Measurements from ENCODE around the gene USP50.
"Not testable (repeated sequence)": the region's sequence is repeated elsewhere in the genome, so short reads cannot be mapped to it uniquely, and the experiment has no call there.

Gene USP50

DNA sequence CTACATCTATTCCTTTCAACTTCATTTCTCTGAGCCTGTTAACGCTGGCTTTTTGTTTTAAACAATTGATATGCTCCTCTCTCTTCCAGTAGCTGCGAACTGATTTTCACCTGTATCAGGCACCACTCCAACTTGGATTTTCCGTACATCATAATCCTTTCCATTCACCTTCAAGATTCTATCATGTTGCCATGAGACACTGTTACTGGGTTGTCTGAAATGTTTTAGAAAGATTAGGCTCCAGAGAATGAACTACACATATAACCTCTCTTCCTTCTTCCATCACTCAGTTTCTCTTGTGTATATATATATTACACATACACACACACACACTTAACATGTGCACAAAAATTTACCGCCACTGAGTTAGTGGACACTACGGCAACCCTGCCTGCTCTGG is at the start of gene USP50:
TSS of gene USP50 (minus strand) at position 101 of the 400 bp plus-strand sequence. CDS start 141 bp downstream, outside the sequence.
- no peak for DNase-seq

DNA sequence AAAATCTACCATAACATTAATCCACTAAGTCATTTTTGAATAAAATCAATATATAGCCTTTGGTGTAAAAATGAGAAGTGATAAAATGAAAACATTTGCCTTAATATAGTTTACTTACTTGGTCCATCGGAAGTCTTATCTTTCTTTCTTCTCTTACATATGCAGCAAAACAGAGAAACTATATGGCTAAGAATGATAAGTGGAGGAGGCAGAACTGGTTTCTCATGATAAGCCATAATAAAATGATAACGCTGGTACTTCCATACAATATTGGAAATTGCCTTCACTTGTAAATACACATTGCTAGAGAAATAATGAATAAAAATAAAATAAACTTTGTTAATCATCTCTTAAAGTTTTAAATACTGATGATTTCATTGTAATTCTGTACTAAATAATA is 47.8 kb upstream of the USP50 start:
- no peak for DNase-seq

DNA sequence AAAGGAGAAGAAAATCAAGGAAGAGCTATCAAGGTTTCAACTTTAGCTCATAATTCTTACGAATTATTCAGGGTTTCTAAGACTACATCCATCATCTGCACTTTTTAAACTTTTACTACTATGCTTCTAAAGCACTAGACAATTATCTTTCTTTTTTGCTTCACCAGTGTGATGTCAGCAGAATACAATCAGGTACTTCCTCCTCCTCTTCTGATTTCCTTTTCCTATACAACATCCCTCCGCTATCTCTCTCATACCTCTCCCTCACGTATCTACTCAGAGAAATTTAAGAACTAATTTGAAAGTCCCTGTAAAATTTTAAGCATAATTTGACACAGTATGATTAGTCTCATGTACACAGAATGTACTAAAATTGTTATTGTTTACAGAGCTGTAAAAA is 47.3 kb upstream of the USP50 start:
- DNase-seq = no peak

DNA sequence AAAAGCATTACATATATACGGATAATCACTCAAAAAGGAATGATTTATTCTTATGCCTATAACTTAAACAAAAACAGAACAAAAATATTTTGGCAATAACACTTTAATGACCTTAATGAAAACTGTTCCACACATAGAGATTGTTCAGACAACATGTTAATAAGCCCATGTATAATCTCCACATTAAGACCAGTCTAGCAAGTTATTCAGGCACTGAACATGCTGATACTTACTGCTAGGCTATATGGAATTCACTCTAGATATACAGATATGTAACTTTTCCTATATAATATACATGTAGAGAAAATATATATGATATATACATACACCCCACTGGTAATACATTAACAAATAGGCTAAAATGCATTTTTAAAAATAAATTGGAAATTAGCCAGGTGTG is 43.8 kb upstream of the USP50 start:
- no peak for DNase-seq

DNA sequence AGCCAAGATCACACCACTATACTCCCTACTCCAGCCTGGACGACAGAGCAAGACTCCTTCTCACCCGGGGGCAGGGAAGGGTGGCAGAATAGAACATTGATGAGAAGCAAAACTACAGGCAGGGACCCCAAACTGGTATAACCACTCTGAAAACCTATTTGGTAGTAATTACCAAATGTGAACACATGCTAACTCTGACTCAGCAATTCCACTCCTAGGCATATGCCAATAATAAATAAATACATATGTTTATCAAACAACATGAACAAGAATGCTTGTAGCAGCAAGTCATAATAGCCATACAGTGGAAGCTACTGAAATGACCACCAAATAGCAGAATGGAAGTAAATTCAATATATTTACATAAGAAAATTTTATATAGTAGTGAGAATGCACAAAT is 31.0 kb upstream of the USP50 start:
- no peak for DNase-seq

DNA sequence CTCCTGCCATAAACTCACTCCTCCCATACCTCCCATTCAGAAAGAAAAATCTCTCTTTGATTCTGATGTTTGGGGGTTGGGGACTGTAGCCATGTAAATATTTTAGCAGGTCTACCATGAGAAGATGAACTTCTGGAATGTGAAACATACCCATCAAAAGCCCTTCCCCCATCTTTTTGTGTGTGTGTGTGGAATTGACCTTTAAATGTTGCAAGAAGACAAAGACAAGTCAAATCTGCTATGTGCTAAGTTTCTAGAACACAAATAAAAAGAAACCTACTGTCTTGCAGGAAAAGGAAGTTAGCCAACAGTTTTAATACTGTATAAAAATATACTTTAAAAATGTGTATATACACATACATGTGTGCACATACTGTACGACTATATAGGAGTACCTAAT is 29.7 kb upstream of the USP50 start:
- DNase-seq = peak; percentile 25

DNA sequence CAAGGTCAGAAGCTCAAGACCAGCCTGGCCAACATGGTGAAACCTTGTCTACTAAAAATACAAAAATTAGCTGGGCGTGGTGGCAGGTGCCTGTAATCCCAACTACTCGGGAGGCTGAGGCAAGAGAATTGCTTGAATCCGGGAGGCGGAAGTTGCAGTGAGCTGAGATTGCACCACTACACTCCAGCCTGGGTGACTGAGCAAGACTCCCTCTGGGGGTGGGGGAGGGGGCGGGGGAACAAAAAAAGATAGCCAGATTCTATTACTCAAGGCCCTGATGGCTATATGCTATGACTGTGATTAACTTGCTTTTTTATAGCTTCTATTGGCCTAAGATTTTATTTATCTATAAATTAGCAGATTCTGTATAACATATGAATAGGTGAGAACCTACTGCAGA is 27.4 kb upstream of the USP50 start:
- DNase-seq = not testable (repeated sequence)

DNA sequence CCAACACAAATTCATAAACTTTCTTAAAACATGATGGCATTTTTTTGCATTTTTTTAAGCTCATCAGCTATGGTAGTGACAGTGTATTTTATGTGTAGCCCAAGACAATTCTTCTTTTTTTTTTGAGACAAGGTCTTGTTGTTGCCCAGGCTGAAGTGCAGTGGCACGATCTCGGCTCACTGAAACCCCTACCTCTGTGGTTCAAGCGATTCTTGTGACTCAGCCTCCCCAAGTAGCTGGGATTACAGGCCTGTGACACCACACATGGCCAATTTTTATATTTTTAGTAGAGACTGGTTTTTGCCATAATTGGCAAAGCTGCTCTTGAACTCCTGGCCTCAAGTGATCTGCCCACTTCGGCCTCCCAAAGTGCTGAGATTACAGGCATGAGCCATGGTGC is 17.3 kb upstream of the USP50 start:
- DNase-seq = no peak

DNA sequence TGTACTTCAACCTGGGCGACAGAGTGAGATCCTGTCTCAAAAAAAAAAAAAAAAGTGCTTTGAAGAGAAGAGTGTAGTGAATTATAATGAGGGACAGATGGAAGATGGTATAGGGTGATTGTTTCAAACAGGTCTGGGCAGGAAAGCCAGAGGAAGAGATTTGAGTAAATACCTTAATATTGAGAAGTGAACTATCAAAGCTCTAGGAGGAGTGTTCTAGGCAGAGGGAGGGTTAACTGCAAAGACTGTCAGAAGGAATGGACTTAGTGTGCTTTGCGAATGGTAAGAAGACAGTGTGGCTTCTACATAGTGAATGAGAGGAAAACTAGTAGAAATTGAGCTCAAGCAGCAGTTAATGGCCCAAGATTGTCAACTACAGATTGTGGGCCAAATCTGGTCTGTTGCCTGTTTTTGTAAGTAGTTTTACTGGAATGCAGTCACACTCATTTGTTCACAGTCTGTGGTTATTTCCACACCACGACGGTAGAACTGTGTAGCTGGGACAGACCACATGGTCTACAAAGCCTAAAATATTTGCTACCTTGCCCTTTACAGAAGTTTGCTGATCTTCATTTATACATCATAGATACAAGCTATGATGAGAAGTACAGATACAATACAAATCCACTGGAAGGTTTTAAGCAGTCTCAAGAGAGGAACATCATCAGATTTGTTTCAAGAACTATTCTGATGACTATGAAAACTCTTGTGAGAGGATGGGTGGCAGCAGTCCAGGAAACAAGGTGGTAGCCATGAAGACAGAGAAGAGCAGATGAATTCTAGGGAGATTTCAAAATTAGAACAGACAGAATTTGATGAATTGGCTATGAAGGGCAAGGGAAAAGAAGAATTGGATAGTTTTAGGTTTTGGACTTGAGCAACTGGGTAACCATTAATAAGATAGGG is 16.5 kb upstream of the USP50 start:
- DNase-seq = peak; percentile 30

DNA sequence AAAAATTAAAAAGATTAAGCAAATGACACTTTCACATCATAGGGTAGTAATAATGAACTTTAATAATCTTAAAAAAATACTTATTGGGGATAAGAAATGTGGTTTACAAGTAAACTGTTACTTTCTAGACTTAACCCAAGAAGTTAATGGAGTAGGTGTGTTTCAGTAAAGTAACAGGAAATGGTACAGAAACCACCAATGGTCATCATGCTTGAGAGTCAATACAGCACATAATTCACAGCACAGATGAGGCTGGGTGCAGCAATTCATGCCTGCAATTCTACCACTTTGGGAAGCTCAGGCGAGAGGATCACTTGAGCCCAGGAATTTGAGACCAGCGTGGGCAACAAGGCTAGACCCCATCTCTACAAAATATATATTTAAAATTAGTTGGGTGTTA is 11.5 kb upstream of the USP50 start:
- DNase-seq = no peak

DNA sequence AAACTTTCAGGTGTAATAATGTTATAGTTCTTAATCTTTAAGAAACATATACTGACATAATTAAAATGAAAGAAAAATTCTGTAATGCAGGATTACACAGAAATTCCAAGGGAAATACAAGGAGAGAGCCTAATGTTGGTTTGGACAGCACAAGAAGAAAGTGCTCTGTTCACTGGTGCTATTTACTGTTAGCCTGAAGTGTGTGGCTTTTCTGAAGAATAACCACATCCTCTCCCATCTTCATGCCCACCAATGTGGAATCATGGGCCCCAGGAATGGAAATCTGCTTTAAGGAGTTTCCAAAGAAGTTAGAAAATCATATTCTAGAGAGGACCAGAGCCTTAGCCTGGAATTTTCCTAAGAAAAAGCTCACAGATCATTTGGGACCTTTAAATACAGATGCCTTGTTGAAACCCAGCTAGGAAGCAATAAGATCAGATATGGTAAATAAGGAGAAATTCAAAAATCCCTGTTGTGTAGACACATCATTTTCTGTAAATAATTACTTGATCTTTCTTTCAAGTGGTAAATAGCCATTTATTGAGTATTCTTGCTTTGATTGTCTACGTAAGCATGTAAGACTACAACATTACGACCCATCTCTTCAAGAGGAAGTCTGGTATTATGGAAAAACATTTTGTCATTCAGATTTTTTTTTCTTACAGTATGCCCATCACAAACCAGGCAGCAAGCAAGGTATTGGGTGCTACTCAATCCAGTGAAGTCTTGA is 10.3 kb upstream of the USP50 start:
- DNase-seq = no peak

DNA sequence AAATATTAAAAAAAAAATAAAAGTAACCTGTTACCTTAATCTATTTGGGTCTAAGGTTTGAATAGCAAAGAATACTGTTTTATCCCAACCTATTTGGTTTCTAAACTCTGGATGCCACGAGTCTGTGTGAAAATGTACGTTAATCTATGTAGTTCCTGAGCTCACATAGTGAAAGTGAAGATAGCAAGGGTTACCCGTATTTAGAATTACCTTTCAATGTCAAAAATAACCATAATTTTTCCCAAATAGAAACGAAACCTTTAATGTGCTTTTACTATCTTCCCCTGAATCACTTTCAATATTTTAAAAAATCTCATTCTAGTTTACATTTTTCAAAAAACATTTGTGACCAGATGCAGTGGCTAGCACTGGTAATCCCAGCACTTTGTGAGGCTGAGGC is 5.8 kb upstream of the USP50 start:
- DNase-seq = no peak

DNA sequence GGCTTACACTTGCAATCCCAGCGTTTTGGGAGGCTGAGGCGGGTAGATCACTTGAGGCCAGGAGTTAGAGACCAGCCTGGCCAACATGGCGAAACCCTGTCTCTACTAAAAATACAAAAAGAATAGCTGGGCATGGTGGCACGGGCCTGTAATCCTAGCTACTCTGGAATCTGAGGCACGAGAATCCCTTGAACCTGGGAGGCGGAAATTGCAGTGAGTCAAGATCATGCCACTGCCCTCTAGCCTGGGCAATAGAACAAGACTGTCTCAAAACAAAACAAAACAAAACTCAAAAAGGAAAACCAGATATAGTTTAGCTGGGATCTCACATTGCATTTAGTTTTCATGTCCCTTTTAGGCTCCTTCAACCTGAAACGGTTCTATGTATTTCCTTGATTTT is 2.9 kb upstream of the USP50 start:
- DNase-seq = no peak

DNA sequence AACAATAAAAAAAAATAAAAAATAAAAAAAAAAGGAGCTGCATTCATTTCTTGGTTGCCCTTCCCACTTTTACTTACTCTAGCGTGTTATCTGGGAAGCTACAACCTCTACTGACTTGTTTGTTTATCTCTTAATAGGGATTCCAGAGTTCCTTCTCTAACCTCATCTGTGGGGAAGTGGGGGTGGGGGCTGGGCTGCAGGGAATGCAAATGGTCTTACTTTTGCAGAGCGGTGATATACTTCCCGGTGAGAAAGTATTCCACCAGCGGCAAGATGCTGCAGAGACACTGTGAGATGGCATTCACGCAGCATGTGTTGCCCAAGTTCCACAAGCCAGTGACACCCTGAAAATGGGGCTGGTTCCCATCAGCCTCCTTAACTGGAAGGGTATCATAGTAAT is 2.1 kb downstream of the USP50 start:
- no peak for DNase-seq

DNA sequence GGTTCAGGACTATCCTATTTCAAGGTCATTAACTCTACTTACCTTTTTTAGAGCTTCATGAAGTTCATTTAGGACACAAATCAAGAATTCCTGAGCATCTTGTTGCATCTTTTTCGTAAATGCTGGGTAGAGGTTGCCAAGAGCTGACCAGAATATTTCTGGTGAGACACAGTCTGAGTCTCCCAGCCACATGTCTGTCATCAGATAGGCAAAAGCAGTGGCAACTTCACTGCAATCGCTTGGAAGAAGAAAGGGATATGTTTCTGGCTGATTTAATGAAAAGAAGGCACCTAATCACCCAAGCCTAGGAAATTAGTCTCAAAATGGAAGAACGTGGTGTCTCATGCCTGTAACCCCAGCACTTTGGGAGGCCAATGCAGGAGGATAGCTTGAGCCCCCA is 2.9 kb downstream of the USP50 start:
- DNase-seq = peak; percentile 35

DNA sequence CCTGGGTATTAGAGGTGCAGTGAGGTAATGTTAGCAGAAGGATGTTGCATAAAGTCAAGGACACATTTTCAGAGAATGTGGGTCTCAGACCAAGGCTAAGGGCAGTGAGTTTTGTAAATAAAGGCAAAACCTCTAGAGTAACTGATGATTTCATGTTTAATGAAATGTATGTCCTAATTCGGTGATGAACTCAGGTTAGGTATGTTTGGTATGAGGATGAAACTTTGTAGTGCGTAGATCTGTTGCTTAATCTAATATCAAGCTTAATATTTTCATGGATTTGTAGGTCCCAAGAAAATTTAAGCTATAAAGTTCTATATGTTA is 3.6 kb downstream of the USP50 start:
- peak; percentile 51 for DNase-seq

DNA sequence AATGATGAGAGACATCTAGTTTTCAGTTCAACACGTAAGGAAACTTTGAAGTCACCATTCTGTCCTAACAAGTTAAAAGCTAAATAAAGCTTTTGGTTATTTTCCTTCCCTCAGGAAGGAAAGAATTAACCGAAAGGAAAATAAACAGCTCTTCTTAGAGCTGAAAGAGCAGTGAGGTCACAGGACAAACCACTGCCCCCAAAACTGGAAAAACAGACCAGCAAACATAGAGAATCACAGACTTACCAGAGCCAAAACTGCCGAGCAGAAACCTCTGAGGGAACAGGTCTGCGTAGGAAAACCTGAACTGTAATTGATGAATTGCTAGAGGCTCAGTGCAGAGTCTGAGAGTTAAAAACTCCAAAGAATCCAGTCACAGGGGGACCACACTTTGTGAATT is 14.7 kb downstream of the USP50 start:
- no peak for DNase-seq

DNA sequence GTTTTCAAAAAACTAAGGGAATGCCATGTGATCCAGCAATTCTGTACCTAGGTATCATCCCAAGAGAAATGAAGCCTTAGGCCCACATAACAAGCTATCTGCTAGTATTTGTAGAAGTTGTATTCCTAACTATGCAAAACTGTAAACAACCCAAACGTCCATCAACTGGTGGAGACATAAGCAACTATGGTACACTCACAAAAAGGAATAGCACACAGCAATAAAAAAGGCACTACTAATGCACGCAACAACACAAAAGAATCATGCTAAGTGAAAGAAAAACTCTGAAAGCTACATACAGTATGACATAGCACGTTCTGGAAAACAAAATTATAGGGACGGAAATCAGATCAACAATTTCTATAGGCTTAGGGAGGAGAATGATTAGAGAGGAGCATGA is 15.3 kb downstream of the USP50 start:
- no peak for DNase-seq

DNA sequence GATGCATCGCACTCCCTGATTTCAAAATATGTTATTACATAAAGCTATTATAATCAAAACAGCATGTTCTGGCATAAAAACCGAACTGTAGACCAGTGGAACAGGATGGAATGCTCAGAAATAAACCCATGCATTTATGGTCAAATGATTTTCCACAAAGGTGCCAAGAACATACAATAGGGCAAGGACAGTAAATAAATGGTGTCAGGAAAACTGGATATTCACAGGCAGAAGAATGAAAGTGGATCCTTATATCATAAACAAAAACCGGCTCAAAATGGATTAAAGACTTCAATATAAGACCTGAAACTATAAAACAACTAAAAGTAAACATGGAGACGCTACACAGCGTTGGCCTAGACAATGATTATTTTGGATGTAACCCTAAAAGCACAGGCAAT is 22.6 kb downstream of the USP50 start:
- DNase-seq = no peak

DNA sequence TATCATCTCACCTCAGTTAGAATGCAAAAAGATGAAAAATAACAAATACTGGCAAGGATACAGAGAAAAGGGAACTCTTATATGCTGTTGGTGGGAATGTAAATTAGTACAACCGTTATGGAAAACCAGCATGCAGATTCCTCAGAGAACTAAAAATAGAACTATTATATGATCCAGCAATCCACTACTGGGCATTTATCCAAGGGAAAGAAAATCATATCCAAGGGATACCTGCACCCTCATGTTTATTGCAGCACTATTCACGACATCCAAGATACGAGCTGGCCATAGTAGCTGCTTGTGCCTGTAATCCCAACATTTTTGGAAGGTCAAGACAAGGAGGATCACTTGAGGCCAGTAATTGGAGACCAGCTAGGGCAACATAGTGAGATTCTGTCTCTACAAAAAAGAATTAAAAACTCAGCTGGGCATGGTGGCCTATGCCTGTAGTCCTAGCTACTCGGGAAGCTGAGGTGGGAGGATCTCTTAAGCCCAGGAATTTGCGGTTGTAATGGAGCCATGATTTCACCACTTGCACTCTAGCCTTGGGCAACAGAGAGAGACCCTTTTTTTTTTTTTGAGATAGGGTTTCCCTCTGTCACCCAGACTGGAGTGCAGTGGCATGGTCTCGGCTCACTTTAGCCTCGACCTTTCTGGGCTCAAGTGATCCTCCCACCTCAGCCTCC is 26.6 kb downstream of the USP50 start:
- DNase-seq = peak; percentile 36

DNA sequence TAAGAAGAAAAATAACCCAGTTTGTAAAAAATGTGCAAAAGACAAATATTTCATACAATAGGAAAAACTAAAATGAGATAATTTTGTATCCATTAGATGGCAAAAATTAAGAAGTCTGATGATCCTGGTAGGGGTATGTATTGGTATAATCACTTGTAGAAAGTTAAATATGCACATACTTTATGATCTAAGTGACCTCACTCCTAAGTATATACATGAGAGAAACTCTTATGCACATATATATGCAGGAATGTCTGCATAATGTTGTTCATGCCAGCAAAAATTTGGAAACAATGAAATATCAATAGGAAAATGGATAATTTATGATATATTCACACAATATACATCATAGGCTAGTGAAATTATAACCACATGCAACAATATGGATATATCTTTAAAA is 33.5 kb downstream of the USP50 start:
- no peak for DNase-seq

DNA sequence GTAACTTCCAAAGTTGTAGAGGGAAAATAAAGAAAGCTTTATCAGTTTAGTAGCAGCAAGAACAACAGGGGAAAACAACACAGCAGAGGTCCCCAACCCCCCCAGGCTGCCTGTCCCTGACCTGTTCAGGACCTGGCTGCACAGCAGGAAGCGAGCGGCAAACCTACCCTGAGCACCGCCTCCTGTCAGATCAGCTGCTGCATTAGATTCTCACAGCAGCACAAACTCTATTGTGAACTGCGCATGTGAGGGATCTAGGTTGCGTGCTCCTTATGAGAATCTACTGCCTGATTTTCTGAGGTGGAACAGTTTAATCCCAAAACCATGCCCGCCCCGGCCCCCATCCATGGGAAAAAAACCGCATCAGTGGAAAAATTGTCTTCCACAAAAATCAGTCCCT is 40.3 kb downstream of the USP50 start:
- DNase-seq = no peak

DNA sequence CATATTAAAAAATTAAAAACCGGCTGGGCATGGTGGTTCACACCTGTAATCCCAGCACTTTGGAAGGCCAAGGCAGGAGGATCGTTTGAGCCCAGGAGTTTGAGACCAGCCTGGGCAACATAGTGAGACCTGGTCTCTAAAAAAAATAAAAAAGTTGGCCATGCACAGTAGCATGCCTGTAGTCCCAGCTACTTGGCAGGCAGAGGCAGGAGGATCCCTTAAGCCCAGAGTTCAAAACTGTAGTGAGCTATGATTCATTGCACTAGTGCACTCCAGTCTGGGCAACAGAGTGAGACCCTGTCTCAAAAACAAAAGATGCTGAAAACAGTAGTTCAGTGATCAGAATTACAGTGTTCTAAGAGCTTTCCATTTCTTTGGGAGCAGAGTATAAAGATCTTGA is 40.8 kb downstream of the USP50 start:
- DNase-seq = not testable (repeated sequence)

DNA sequence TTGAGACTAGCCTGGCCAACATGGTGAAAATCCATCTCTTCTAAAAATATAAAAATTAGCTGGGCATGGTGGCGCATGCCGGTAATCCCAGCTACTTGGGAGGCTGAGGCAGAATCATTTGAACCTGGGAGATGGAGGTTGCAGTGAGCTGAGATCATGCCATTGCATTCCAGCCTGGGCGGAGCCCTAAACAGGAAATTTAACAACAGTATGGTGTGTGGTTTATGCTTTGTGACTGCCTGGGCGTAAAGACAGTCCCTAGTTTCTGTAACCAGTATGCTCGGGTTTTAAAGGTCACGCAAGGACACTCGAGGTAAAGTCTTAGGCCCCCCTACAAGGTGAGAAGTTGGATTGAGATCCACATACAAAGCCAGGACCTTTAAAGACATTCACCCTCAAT is 43.3 kb downstream of the USP50 start:
- DNase-seq = no peak

Measured in fibroblast of skin of right biceps (primary cell).